ENCODE measurements around the gene ZNF426. TPM values are rescaled to one million over a fixed set of nuclear protein-coding genes. Genes with fewer than 3 reads are reported as not detected.

The ZNF426 gene
- total RNA-seq, 1 donor from 2014 or later, result 11.3 TPM

DNA sequence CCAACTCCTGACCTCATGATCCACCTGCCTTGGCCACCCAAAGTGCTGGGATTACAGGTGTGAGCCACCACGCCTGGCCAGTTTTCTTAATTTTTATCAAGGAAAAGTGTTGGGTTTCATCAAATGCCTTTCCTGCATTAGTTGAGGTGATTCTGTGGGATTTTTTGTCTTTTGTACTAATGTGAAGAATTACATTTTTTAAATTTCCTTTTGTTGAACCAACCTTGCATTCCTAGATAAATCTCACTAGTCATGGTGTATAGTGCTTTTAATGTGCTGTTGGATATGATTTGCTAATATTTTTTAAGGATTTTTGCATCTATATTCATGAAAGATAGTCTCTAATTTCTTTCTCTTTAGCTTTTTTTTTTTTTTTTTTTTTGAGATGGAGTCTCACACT, 37.6 kb downstream of the ZNF426 start:
- no peak overlapping the region for H3K27ac ChIP-seq
- no peaks in the 10 kb centered on the region for H3K4me1 ChIP-seq
- DNase-seq (ENCODE audit: extremely low spot score in 2 of 2), result no peak
- intact Hi-C loops (cut with DNase I), result no loop called here
- H3K9me3 ChIP-seq, result peaks cover 13% of the 10 kb centered on the region
- H3K36me3 ChIP-seq, result no peaks in the 10 kb centered on the region
- no peaks in the 10 kb centered on the region for H3K27me3 ChIP-seq
- TF ChIP-seq, protein P1, sequence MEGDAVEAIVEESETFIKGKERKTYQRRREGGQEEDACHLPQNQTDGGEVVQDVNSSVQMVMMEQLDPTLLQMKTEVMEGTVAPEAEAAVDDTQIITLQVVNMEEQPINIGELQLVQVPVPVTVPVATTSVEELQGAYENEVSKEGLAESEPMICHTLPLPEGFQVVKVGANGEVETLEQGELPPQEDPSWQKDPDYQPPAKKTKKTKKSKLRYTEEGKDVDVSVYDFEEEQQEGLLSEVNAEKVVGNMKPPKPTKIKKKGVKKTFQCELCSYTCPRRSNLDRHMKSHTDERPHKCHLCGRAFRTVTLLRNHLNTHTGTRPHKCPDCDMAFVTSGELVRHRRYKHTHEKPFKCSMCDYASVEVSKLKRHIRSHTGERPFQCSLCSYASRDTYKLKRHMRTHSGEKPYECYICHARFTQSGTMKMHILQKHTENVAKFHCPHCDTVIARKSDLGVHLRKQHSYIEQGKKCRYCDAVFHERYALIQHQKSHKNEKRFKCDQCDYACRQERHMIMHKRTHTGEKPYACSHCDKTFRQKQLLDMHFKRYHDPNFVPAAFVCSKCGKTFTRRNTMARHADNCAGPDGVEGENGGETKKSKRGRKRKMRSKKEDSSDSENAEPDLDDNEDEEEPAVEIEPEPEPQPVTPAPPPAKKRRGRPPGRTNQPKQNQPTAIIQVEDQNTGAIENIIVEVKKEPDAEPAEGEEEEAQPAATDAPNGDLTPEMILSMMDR (IDR thresholded peaks at IDR 0.05), result no peak
- no peak for TF ChIP-seq POLR2A (IDR thresholded peaks at IDR 0.05)
- no peak for TF ChIP-seq POLR2AphosphoS5 (IDR thresholded peaks at IDR 0.05; ENCODE audit: insufficient read depth in 1 of 2, low read depth in 1 of 2)
- no peak overlapping the region for H3K4me3 ChIP-seq

DNA sequence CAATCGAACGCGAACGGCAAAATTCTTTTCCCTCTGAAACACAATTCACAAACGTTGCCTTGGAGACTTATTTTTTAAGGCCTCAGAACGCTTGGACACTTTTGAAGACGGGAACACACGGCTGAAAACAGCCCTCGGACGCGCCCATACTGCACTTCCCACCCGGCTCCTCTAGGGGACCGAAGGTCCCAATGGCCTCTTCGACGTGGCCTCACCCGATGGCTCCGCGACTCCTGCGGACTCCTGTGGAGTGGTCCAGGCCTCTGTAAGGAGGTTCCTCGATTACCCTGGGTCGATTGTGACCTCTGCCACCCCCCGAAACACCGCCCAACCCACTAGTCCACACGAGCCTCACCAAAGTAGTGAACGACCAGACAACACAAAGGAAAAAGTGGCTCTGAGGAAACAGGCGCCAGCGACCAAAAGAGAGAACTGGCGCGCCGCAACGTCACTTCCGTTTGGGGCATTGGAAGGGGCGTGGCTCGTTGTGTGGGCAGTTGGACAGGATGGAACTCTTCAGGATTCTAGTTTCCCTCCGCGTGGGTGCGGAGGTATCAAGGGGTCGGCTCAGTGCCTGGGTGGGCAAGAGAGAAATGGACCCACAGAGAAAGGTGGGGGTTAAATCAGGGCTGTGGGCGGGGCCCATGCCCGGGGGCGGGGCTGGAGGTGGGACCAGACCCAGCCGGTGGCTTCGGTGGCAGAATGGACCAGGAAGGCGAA, 40.1 kb downstream of the ZNF426 start, which contains the start of gene ZNF560:
Gene ZNF560 (minus strand): TSS at position 434 of the 720 bp plus-strand sequence. CDS start 23,303 bp downstream, outside the sequence.
- H3K9me3 ChIP-seq, result peaks cover 6% of the 10 kb centered on the region
- intact Hi-C loops (cut with DNase I), result no loop called here
- no peak within 1 kb of the TSS for H3K27ac ChIP-seq
- H3K36me3 ChIP-seq, result no peaks in the 10 kb centered on the region
- TF ChIP-seq POLR2AphosphoS5 (IDR thresholded peaks at IDR 0.05; ENCODE audit: insufficient read depth in 1 of 2, low read depth in 1 of 2) (no peak), POLR2A (IDR thresholded peaks at IDR 0.05) (no peak)
- TF ChIP-seq, protein P1 (IDR thresholded peaks at IDR 0.05), result no peak
- no peak within 1 kb of the TSS for H3K4me3 ChIP-seq
- DNase-seq (ENCODE audit: extremely low spot score in 2 of 2), result no peak
- no peaks in the 10 kb centered on the region for H3K27me3 ChIP-seq
- no peaks in the 10 kb centered on the region for H3K4me1 ChIP-seq

DNA sequence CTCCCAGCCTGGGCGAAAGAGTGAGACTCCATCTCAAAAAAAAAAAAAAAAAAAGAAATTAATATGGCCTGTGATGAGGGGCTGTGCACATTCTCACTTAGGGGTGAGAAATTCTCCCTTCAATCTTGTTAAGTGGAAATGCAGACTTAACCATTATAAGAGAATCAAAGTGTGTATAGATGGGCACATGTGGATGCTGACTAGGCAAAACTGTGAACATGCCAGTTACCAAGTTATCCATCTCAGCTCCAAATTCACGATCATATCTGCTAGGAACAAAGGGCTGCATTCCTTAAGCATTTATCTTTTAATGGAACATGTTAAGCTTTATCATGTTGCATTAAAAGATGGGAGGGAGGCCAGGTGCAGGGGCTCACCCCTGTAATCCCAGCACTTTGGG, 44.3 kb downstream of the ZNF426 start:
- no peak for DNase-seq (ENCODE audit: extremely low spot score in 2 of 2)
- intact Hi-C loops (cut with DNase I), result no loop called here
- Histone ChIP-seq H3K27ac (no peak overlapping the region), H3K36me3 (no peaks in the 10 kb centered on the region), H3K4me3 (no peak overlapping the region), H3K4me1 (no peaks in the 10 kb centered on the region), H3K27me3 (no peaks in the 10 kb centered on the region), H3K9me3 (peaks cover 6% of the 10 kb centered on the region)
- TF ChIP-seq POLR2AphosphoS5 (IDR thresholded peaks at IDR 0.05; ENCODE audit: insufficient read depth in 1 of 2, low read depth in 1 of 2) (no peak), POLR2A (IDR thresholded peaks at IDR 0.05) (no peak)
- TF ChIP-seq, protein P1 (IDR thresholded peaks at IDR 0.05), result no peak

DNA sequence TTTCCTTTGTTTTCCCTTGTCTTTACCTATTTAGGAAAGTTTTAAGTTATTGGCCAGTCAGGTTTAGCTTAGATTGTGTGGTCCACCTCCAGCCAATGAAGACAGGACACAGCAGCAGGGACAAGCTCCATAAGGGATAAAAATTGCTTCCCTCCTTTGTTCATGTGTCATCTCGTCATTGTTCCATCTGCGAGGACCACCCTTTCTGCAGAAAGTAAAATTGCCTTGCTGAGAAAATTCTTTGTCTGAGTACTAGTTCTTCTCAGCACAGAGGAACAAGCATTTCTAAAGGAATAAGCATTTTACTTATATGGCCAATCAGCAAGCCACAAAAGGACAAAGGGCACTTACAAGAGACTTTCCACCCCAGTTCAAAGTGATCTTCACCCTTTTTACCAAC, 51.4 kb downstream of the ZNF426 start:
- no peak overlapping the region for H3K27ac ChIP-seq
- intact Hi-C loops (cut with DNase I), result no loop called here
- no peak for DNase-seq (ENCODE audit: extremely low spot score in 2 of 2)
- no peaks in the 10 kb centered on the region for H3K4me1 ChIP-seq
- no peaks in the 10 kb centered on the region for H3K27me3 ChIP-seq
- no peak overlapping the region for H3K4me3 ChIP-seq
- H3K9me3 ChIP-seq, result no peaks in the 10 kb centered on the region
- H3K36me3 ChIP-seq, result no peaks in the 10 kb centered on the region
- TF ChIP-seq, protein P1 (IDR thresholded peaks at IDR 0.05), result no peak
- TF ChIP-seq POLR2AphosphoS5 (IDR thresholded peaks at IDR 0.05; ENCODE audit: insufficient read depth in 1 of 2, low read depth in 1 of 2) (no peak), POLR2A (IDR thresholded peaks at IDR 0.05) (no peak)

DNA sequence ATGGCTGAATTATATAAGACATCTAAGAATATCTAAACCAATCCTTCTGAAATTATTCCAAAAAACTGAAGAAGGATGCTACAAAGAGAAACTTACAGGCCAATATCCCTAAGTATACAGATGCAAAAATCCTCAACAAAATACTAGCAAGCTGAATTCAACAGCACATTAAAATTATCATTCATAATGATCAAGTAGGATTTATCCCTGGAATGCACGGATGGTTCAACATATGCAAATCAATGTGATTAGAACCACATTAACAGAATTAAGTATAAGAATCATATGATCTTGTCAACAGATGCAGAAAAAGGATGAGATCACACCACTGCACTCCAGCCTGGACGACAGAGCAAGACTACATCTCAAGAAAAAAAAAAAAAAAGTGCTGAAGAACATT, 53.3 kb downstream of the ZNF426 start:
- no peaks in the 10 kb centered on the region for H3K27me3 ChIP-seq
- no peaks in the 10 kb centered on the region for H3K36me3 ChIP-seq
- no peak for TF ChIP-seq POLR2A (IDR thresholded peaks at IDR 0.05)
- no peak for TF ChIP-seq POLR2AphosphoS5 (IDR thresholded peaks at IDR 0.05; ENCODE audit: insufficient read depth in 1 of 2, low read depth in 1 of 2)
- TF ChIP-seq, protein P1 (IDR thresholded peaks at IDR 0.05), result no peak
- no peak overlapping the region for H3K27ac ChIP-seq
- no peaks in the 10 kb centered on the region for H3K9me3 ChIP-seq
- intact Hi-C loops (cut with DNase I), result no loop called here
- H3K4me3 ChIP-seq, result no peak overlapping the region
- H3K4me1 ChIP-seq, result no peaks in the 10 kb centered on the region
- no peak for DNase-seq (ENCODE audit: extremely low spot score in 2 of 2)
